ENCODE data around the gene SLC29A3.

Gene SLC29A3

DNA sequence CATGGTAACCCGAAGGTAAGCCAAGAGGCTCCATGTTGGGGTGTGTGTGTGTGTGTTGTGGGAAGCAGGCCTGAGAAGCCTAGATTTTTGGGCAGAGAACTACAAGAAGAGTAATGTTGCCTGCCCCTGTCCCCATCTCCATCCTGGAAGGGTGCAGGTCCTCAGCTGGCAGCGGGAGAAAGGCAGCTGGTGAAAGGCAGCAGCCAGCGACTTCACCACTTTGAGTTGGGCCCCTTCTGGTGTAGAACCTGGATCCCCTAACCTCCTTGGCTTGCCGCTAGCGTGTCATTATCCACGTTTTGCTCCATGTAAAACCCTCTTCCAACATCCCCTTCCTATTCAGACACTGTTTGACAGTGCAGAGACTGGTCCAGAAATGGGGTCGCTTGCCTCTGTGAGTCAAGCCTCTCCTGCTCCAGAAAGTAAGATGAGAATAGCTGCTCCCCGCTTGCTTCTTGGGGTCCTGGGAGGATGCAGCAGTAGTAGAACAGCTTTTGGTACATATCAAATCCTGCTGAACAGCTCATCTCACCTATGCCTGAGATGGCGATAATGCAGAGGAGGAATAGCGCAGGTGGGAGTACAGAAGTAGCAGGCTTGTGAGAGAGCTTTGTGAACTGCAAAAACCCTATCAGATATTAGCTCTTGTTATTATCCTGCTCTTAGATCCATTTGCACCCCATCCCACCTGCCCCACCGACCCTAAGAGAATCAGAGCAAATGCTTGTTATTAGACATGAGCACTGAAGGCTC is 55.6 kb downstream of the SLC29A3 start:
- TF ChIP-seq, protein P1, sequence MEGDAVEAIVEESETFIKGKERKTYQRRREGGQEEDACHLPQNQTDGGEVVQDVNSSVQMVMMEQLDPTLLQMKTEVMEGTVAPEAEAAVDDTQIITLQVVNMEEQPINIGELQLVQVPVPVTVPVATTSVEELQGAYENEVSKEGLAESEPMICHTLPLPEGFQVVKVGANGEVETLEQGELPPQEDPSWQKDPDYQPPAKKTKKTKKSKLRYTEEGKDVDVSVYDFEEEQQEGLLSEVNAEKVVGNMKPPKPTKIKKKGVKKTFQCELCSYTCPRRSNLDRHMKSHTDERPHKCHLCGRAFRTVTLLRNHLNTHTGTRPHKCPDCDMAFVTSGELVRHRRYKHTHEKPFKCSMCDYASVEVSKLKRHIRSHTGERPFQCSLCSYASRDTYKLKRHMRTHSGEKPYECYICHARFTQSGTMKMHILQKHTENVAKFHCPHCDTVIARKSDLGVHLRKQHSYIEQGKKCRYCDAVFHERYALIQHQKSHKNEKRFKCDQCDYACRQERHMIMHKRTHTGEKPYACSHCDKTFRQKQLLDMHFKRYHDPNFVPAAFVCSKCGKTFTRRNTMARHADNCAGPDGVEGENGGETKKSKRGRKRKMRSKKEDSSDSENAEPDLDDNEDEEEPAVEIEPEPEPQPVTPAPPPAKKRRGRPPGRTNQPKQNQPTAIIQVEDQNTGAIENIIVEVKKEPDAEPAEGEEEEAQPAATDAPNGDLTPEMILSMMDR (IDR thresholded peaks at IDR 0.05), result no peak

DNA sequence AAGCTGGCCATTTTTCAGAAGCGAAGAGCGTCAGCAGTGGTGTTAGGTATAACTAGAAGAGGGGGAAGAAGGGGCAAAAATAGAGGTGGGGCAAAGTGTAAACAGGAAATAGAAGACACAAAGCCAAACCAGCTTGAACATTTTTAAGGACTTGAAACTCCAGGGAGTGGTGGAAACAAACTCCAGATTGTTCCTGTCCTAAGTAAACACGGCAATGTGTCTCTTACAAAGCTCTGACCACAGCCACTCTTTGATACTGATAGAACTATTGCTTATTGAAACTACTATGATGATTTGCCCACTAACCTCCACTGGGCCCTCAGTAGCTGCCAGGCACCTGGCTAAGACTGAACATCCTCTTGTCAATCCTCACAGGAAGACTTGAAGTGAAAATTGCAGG is 56.9 kb downstream of the SLC29A3 start:
- TF ChIP-seq, protein P1 (IDR thresholded peaks at IDR 0.05), result no peak

DNA sequence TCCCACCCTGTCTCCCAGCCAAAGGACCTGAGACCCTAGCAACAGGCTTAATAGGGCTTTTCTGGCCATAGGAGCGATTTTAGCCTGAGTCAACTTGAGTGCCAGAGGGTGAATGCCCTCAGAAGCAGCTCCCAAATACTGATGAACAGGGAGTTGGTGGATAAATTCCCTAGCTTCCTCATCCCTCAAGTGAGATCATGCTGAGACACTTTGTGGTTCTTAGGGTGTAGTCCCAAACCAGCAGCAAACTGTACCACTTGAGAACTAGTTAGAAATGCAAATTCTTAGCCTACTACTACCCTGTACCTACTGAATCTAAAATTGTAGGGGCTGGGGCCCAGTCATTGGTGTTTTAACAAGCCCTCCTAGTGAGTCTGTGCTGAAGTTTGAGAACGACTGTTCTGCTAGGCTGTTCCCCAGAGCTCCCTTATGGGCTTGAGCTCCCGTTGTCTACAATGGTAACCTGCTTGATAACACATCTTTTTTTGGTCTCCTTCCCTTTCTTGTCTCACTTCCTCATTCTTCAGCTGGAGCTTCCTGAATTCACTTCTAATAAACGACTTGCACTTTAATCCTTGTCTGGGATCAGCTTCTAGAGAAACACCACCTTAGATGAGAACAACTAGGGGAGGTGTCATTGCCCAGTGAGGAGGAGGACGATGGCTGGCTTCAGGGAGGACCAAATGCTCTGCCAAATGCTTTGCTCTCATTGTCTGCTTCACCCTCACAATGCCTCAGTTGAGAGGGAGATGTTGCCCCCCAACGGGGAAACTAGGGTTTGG is 59.5 kb downstream of the SLC29A3 start:
- TF ChIP-seq, protein P1 (IDR thresholded peaks at IDR 0.05), result no peak

DNA sequence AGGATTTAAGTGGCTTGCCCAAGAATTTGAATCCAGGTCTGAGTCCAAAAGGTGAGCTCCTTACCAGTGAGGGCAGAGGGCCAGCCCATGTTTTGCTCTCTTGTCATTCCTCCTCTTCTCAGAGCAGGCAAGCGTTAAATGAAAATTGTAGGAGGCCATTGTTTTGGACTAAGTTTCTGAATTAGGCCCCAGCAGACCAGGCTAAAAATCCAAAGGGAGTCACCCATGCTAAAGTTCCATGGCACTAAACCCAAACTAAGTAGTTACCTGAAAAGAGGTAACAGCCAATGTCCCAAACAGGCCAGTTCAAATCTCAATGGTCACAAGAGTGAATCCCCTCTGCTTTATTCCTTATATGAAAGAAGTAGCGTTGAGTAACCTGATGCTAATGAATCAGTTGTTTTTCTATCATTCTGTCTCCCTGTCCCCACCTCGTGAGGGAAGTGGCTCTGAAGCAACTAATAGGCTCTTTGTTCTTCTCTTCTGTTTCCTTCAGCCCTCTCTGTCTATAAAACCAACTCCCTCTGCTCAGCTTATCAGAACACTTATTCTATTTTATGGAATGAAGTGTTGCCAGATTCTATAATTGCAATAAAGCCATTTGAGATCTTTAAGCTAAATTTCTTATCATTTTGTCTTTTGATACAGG is 60.2 kb downstream of the SLC29A3 start:
- TF ChIP-seq, protein P1 (IDR thresholded peaks at IDR 0.05), result no peak

DNA sequence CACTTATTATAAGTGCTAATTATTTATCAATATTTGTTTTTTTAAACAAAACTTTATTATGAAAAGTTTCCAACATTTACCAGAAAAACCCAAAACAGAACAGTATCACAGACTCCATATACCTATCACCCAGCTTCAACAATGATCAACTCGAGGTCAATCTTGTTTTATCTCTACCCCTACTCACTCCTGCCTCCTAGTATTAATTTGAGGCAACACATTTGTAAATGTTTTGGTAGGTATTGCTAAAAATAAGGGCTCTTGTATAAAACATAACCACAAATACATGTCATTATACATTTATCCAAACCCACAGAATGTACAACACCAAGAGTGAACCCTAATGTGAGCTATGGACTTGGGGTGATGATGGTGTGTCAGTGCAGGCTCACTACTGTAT is 61.8 kb downstream of the SLC29A3 start:
- TF ChIP-seq, protein P1 (IDR thresholded peaks at IDR 0.05), result no peak

DNA sequence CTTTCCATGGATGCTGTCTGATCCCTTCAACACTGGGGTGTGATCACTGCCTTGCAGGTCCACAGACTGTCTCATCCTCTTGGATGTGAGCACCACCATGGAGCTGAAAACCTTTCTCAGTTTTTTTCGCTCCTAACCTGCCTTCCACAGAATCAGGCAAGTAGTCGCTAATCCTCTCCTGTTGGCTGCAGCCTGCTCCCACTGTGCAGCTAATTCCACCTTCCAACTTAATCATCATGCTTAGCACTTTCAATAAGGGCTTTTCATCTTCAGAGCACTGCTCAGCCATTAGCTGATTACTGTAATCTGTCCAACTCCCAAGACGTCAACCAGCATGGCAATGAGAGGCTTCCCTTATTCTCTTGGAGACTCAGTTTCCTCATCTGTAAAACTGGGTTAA is 62.6 kb downstream of the SLC29A3 start:
- TF ChIP-seq, protein P1 (IDR thresholded peaks at IDR 0.05), result no peak

DNA sequence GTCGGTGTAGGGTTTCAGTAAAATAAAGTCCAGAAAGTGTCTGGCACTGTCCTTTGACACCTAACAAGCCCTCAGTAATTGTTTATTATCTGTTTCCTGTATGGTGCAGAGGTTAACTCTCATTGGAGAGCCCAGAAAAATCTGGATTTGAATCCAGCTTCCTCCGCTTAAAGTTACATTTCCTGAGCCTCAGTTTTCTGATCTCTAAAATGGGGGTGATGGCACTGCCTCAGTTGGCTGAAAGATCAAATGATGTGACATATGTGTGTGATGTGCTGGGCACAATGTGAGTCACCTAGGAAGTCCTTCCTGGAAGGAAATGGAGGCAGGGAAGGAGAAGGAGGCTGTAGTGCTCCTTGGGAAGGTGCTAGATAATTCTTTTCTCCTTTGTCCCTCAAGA is 63.0 kb downstream of the SLC29A3 start:
- TF ChIP-seq, protein P1 (IDR thresholded peaks at IDR 0.05), result no peak
